Hepatocyte (in vitro differentiated cells): ENCODE data around the gene PHF14.
"Not testable (repeated sequence)": the region's sequence is repeated elsewhere in the genome, so short reads cannot be mapped to it uniquely, and the experiment has no call there.

Experiments used
- CTCF ChIP-seq: fragments of 200-600 bp; sonication (generic); IDR thresholded peaks from 2 replicates; pipeline ENCODE4 v1.5.1; 2016; ENCODE audit warnings: antibody characterized with exemption, mild to moderate bottlenecking; ENCODE audit not compliant: poor library complexity
- EZH2 ChIP-seq: fragments of 200-600 bp; sonication (generic); IDR thresholded peaks from 2 replicates; pipeline ENCODE4 v1.6.1; 2016; ENCODE audit warnings: antibody characterized with exemption, mild to moderate bottlenecking, borderline replicate concordance
- EZH2phosphoT487 ChIP-seq: fragments of 200-600 bp; sonication (generic); IDR thresholded peaks from one replicate; pipeline ENCODE4 v1.6.1; 2018; ENCODE audit warnings: antibody characterized with exemption, mild to moderate bottlenecking, low read depth, moderate library complexity; ENCODE audit not compliant: unreplicated experiment, severe bottlenecking

- TF ChIP-seq CTCF, EZH2, EZH2phosphoT487: not testable (repeated sequence)
These were observed 22.0 kb downstream of the PHF14 start for GRCh38 chr7:10995482-10996166.
